HG03039 (cell line): ENCODE results near the gene CBR3.
"Not testable (repeated sequence)": the region's sequence is repeated elsewhere in the genome, so short reads cannot be mapped to it uniquely, and the experiment has no call there.

Experiments used
- ATAC-seq: cut with Tn5 transposase; IDR thresholded peaks from one replicate; pipeline ENCODE4 v1.9.1; 2021; ENCODE audit warnings: mild to moderate bottlenecking, moderate library complexity; ENCODE audit not compliant: unreplicated experiment

CBR3 gene

GRCh38 chr21:36134803-36135390 is at the start of gene CBR3:
Gene CBR3 (plus strand): TSS chr21:36135079. CDS start chr21:36135193, 114 bp downstream.
- ATAC-seq, result no peak

- ATAC-seq, result no peak
Observed at GRCh38 chr21:36087362-36088138, 47.3 kb upstream of the CBR3 start.

DNA sequence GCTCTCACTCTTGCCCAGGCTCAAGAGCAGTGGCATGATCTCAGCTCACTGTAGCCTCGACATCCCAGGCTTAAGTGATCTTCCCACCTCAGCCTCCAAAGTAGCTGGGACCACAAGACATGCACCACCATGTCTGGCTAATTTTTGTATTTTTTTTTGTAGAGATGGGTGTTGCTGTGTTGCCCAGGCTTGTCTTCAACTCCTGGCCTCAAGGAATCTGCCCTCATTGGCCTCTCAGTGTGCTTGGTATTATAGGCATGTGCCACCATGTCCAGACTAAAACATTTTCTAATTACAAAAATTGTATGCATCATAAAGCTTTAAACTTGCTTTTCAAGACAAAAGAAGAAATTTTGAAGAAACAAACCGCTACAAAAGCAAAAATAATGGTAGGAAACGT is 44.9 kb upstream of the CBR3 start:
- no peak for ATAC-seq

GRCh38 chr21:36092681-36093080 is 42.2 kb upstream of the CBR3 start:
- no peak for ATAC-seq

GRCh38 chr21:36093512-36093911 is 41.4 kb upstream of the CBR3 start:
- no peak for ATAC-seq

DNA sequence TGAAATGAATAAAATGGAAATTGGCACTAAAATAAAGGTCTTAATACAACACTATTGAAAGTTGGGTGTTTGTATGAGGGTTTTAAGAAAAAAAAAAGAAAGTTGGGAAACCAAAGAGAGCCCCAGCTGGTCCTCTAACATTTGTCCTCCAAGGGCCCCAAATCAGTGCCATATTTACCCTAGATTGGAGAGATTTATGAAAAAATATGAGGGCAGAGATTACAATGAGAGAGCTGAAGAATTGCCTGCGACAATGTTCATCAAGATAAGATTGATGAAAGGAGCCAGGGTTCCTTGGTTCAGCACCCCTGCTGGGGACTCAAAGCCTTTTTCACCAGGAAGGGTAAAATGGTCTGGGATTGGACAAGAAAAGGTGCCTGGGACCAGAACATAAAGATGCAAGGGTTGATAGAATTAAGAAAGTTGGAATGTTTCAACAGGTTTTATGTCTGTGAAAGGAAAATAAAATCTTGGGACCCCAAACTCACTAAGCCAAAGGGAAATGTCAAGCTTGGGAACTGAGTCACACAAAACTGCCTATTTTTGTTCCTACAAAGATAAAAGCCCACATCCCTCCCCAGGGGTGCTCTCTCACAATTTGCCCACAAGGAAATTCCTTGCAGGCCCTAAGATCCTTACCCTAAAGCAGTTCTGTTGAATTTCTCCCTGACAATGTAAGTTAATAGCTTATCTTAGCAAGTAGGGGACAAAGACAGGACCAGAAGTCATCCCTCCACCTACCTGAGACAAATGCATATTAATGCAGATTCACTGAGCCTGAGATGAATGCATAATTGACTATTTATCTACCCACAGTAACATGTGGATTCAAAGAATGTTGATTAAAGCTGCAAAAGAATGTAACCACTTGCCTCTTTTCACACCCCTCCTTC is 38.2 kb upstream of the CBR3 start:
- ATAC-seq, result no peak

DNA sequence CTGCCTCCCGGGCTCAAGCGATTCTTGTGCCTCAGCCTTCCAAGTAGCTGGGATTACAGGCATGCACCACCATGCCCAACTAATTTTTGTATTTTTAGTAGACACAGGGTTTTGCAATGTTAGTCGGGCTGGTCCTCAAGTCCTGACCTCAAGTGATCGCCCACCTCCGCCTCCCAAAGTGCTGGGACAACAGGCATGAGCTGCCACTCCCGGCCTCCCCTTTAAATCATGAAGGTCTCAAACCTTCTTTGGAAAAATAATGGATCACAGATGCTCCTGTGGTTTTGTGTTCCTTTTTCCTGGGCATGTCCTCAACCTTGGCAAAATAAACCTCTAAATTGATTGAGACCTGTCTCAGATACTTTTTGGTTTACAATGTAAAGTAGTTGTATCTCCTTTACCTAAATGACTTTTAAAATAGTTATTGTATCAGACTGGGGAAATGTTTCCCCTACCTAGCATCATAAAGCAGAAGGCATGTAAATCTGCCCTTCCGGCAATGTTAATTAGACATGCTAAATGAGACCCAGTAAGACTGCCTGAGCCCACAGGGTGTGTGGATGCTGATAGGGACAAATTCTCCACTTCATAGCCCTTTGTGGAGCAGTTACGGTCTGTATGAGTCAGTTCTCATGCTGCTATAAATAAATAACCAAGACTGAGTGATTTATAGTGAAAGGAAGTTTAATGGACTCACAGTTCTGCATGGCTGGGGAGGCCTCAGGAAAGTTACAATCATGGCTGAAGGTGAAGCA is 37.3 kb upstream of the CBR3 start:
- ATAC-seq, result no peak

DNA sequence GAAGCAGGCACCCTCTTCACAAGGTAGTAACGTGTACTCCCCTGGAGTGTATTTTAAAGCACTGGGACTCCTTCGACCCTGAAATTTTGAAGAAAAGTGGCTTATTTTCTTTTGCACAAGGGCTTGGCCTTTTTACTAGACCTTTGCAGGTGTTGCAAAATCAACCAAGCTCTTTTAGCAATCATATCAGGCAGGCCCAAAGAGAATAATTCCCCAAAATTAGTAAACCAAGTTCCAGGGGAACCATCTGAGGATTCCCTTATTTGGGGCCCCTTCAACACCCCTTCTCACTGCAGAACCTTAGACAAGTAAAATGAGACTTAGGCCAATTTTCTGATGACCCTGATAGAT is 36.7 kb upstream of the CBR3 start:
- no peak for ATAC-seq

DNA sequence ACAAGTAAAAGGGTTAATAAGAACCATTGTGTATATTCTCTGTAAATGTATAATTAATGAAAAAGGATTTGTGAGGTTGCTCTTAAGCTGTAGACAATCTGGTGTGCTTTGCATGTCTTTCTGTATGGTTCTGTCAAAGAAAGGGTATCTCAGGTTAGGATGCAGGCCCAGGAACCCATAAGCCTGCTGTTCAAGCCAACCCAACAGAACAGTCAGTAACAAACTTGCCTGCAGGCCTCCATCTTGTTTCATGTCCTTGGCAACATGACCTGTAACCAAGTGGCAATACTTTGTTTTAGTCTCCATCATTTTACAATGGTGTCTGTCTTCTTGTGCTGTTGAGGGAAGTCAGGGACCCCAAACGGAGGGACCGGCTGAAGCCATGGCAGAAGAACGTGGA is 35.9 kb upstream of the CBR3 start:
- no peak for ATAC-seq

DNA sequence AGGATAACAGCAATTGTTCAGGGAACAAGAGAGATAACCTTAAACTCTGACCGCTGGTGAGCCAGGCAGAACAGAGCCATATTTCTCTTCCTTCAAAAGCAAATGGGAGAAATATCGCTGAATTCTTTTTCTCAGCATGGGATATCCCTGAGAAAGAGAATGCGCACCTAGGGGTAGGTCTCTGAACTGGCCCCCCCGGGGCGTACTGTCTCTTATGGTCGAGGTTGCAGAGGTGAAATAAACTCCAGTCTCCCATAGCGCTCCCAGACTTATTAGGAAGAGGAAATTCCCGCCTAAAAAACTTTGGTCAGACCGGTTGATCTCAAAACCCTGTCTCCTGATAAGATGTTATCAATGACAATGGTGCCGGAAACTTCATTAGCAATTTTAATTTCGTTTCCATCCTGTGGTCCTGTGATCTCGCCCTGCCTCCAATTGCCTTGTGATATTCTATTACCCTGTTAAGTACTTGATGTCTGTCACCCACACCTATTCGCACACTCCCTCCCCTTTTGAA is 35.1 kb upstream of the CBR3 start:
- ATAC-seq, result not testable (repeated sequence)

- ATAC-seq, result no peak
Observed at GRCh38 chr21:36100971-36101641, 33.8 kb upstream of the CBR3 start.

DNA sequence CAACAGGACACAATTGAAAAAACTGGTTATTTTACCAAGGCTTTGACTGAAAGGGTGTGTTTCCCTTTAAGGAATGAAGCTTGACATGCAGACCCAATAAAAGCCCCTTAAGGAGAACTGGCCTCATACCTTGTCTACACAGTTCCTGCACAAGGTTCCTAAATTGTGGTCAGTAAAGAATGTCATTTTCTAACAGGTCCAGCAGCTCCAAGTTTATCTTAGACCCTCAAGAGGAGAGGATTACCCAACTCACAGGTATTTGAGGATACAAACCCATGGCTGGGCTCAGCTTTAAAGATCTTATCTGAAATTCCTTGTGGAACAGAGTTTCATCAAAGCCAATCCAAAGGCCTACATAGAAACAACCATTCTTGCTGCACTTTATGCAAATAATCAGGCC is 31.4 kb upstream of the CBR3 start:
- no peak for ATAC-seq

DNA sequence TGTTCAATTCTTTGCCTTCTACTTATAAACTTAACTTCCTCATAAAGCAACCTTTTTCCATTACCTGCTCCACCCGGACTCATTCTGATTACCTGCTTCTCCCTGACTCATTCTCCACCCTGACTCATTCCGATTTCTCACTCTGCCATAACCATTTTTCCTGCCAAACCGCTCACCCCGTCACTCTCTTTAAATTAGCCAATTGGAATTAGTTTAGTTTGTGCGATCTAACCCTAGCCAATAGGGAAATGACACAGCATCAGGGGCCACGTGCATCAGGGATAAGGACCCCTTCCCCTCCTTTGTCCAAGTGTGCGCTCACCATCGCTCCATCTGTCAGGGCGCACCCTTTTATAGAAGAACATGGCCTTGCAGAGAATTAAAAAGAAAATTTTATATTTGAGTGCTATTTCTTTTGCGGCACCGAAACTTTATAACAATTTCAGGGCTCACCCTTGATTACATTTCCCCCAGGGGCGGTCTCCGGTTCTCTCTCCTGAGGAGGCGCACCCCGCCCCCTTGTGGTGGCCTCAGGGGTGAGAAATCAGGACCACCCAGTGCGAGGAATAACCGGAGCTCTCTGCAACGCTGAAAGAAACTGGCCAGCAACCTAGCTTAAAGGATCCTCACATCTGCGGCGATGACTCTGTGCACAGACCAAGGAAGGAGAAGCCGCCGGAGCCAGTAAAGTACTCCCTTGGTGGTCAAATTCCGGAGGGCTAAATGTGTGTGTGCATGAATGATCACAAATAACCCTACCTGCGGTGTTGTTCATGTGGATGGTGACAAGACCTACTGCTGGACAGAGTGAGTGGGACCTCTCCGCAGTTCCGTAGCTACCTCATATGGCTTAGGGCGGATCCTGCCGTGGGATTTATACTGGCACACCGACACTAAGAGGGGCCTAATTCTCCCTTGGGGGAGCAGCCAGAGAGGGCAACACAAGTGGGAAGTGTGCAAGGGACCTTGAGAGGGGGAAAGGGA is 30.3 kb upstream of the CBR3 start:
- ATAC-seq, result no peak

DNA sequence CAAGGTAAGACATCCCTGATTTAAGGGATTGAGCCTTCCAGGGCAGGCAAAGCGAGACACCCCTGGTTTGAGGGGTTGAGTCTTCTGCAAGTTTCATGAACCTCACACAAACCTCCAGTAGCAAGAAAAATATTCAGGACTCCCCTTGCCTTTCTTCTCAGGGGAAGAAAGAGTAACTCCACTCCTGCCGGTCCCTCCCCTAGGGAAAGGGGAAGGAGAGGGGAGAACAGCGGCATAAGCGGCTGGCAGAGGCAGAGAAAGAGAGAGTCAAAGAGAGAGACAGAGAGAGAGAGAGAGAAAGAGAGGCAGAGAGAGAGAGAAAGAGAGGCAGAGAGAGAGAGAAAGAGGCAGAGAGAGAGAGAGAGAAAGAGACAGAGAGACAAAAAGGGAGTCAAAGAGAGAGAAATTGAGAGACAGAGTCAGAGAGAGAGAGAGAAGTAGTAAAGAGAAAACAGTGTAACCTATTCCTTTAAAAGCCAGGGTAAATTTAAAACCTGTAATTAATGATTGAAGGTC is 29.5 kb upstream of the CBR3 start:
- ATAC-seq, result no peak

DNA sequence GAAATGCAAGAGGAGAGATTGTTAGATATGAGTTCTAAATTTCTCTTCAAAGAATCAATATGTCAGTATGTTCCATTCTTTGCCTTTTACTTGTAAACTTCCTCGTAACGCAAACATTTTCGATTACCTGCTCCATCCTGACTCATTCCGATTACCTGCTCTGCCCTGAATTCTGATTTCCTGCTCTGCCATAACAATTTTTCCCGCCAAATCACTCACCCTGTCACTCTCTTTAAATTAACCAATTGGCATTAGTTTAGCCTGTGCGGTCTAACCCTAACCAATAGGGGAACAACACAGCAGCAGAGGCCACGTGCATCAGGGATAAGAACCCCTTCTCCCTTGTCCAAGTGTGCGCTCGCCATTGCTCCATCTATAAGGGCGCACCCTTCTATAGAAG is 25.0 kb upstream of the CBR3 start:
- ATAC-seq, result no peak

DNA sequence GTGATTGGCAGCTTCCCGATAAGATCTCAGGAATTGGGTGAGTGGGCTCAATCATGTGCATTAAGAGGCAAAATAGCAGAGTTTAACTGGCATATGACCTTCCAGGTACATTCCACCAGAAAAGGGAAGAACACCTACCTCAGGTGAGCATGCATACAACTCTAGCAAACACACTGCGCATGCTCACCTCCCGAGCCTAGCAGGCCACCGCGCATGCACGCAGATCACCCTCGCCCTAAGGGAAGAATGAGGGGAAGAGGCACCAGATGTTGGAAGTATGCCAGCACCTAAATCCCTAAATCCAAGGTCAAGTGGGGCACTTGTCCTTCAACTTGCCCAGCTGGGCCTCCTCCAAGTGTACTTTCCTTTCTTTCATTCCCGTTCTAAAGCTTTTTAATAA is 23.6 kb upstream of the CBR3 start:
- ATAC-seq, result no peak

DNA sequence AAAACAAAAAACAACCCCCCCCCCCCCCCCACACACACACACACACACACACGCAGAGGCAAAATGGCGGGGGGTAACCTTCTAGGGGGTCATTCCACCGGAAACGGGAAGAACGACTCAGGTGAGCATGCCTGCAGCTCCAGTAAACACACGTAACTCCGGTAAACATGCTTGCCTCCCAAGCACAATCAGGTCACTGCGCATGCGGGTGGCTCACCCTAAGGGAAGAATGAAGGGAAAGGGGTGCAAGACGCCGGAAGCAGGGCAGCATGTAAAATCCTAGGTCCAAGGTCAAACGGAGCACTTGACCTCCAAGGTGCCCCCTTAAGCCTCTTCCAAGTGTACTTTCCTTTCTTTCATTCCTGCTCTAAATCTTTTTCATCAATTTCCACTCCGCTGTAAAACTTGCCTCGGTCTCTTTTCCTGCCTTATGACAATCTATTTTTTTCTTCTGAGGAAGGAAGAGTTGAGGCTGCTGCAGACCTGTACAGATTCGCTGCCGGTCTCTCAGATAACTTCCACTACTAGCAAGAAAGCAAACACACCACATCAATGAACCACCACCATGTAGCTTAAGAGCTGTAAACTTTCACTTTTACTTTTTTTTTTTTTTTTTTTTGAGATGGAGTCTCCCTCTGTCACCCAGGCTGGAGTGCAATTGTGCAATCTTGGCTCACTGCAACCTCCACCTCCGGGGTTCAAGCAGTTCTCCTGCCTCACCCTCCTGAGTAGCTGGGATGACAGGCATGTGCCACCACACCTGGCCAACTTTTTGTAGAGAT is 21.0 kb upstream of the CBR3 start:
- no peak for ATAC-seq

DNA sequence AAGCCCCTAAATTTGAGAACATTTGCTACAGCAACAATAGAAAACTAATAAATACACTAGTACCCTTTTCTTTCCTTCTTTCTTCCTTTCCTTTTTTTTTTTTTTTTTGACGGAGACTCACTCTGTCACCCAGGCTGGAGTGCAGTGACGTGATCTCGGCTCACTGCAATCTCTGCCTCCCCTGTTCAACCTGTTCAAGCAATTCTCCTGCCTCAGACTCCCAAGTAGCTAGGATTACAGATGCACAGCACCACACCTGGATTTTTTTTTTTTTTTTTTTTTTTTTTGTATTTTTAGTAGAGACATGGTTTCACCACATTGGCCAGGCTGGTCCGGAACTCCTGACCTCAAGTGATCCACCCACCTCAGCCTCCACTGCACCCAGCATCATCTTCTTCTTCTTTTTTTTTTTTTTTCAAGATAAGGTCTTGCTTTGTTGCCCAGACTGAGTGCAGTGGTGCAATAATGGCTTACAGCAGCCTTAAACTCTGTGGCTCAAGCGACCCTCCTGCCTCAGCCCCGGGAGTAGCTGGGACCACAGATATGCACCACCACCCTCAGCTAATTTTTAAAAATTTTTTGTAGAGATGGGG is 19.6 kb upstream of the CBR3 start:
- ATAC-seq, result no peak
